OCI-LY7 (cell line): ENCODE data around the gene PRSS1.

Source experiments
- CTCF ChIP-seq: fragments of 200-600 bp; sonication (generic); conservative IDR thresholded peaks from 2 replicates; pipeline ENCODE4 v1.5.1; 2014; ENCODE audit warnings: mild to moderate bottlenecking, antibody characterized with exemption, low read length, moderate library complexity, mixed read lengths
- EZH2phosphoT487 ChIP-seq: fragments of 200-600 bp; sonication (generic); IDR thresholded peaks from 2 replicates; pipeline ENCODE4 v1.6.1; 2018; ENCODE audit warnings: low read depth, borderline replicate concordance, mild to moderate bottlenecking, mixed run types, antibody characterized with exemption, low read length, moderate library complexity, mixed read lengths

- TF ChIP-seq CTCF (no peak), EZH2phosphoT487 (no peak)
These were observed 24.9 kb downstream of the PRSS1 start for GRCh38 chr7:142773937-142774744.
